GM12864 (cell line): ENCODE measurements around the gene FOXI2.

Source experiments
- DNase-seq: peaks from one replicate; pipeline ENCODE4 v3.0.0-alpha.2; 2011; ENCODE audit warnings: low read depth
- H3K4me3 ChIP-seq: 2 replicates; pipeline ENCODE4 v1.5.1; 2011; ENCODE audit warnings: mild to moderate bottlenecking, low read depth, low read length, control low read depth
- TF ChIP-seq, protein P1 (sequence below): IDR thresholded peaks from 2 replicates; pipeline ENCODE4 v1.5.1; 2011; ENCODE audit warnings: low read depth, mild to moderate bottlenecking, moderate library complexity, low read length, control low read depth, inconsistent platforms; ENCODE audit errors: missing control alignments

Gene FOXI2

DNA sequence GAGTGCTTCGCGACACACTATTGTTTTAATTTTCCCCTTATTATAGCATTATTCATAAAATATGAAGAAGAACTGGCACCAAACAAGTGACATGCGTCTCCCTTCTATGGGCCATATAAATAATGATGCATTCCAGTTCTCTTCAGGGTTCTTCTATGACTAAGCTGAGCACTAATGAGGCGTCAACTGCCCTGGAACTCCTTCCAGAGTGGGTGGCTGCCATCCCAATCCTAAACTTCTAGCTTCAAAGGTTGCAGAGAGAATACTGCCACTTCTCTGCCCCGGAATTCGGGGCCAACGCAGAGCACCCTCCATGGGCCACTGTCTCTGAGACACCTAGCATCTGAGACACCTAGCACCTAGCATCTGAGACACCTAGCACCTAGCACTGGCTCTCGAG lies 37.7 kb upstream of the FOXI2 start:
- TF ChIP-seq, protein P1, sequence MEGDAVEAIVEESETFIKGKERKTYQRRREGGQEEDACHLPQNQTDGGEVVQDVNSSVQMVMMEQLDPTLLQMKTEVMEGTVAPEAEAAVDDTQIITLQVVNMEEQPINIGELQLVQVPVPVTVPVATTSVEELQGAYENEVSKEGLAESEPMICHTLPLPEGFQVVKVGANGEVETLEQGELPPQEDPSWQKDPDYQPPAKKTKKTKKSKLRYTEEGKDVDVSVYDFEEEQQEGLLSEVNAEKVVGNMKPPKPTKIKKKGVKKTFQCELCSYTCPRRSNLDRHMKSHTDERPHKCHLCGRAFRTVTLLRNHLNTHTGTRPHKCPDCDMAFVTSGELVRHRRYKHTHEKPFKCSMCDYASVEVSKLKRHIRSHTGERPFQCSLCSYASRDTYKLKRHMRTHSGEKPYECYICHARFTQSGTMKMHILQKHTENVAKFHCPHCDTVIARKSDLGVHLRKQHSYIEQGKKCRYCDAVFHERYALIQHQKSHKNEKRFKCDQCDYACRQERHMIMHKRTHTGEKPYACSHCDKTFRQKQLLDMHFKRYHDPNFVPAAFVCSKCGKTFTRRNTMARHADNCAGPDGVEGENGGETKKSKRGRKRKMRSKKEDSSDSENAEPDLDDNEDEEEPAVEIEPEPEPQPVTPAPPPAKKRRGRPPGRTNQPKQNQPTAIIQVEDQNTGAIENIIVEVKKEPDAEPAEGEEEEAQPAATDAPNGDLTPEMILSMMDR, result no peak
- H3K4me3 ChIP-seq, result no peak overlapping the region
- DNase-seq, result no peak

DNA sequence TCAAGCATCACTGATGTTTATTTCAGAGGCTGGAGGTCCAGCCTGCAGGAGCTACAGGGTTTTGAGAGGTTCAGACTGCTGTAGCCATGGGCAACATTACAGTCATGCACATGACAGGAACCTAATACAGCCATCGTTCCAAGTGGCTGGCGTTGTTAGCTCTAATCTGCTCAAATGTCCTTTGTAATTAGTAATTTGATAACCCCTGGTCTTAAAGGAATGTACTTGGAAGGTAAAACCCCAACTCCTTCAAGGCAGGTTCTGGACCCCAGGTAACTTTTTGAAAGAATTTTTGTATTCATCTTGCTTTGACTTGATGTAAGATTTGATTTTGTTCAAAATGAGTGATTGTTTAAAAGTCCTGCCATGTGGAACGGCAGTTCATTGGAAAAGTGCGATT lies 34.7 kb upstream of the FOXI2 start:
- TF ChIP-seq, protein P1, result no peak
- DNase-seq, result no peak
- no peak overlapping the region for H3K4me3 ChIP-seq

DNA sequence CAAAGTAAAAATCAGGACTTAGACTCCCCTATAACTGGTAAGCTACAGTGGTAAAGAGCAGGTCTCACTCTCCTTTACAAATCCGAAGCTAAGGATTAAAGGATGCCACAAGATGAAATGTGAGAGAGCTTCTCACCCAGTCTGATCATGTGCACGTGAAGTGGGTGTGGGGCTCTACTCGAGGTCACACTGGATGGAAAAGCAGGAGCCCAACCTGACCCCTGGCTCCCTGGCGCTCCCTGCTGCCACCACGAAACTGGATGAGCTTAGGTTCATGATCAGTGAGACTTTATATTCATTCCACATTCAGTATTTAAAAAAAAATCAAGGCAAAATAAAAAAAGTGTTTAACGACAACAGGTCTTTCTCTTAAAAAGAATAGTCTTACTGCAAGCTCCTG lies 21.7 kb upstream of the FOXI2 start:
- no peak for DNase-seq
- TF ChIP-seq, protein P1, result no peak
- H3K4me3 ChIP-seq, result no peak overlapping the region

- no peak overlapping the region for H3K4me3 ChIP-seq
- DNase-seq, result no peak
- TF ChIP-seq, protein P1, result no peak
Observed at GRCh38 chr10:127715782-127716378, 21.1 kb upstream of the FOXI2 start.

- no peak overlapping the region for H3K4me3 ChIP-seq
- TF ChIP-seq, protein P1, result no peak
- no peak for DNase-seq
Observed at GRCh38 chr10:127720142-127720541, 16.8 kb upstream of the FOXI2 start.

DNA sequence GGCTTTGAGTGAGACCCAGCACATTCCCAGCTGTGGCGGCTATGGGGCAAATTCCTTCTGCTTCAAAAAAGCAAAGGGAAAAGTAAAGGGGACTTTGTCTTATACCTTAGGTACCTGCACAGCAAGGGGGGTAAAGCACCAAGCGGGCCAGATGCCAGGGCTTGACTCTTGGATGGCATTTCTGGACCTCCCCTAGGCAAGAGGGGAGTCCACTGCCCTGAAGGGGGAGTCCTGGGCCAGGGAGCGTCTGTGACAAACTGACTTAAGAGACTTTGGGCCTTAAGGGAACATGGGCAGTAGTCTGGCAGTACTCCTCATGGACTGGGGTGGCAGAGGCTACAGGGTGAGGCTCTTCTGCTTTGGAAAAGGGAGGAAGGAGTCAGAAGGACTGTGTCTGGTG lies 16.1 kb upstream of the FOXI2 start:
- DNase-seq, result no peak
- H3K4me3 ChIP-seq, result no peak overlapping the region
- TF ChIP-seq, protein P1, result no peak

DNA sequence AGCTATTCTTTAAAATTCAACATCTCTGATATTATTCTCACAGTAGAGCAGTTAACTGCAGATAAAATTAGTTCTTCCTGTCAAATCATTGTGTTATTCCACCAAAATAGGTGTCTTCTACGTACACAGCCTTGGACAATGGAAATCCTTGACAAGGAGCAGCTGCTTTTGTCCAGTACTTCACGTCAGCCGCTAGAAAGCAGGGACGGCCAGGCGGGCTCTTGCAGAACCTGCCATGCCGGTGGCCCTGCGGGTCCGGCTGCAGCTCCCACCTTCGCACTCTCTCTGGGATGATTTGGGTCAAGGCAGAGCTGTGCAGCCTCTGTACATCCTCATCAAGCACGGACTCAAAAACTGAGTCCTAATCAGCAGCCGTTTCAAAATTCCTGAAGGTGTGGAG lies 2.2 kb upstream of the FOXI2 start:
- DNase-seq, result no peak

More for the DNA sequence above, 2.2 kb upstream of the FOXI2 start:
- H3K4me3 ChIP-seq, result no peak overlapping the region
- TF ChIP-seq, protein P1, result no peak
